HG02763 (cell line): Measurements from ENCODE around the gene CD248.
"Not testable (repeated sequence)": the region's sequence is repeated elsewhere in the genome, so short reads cannot be mapped to it uniquely, and the experiment has no call there.

Source experiments
- ATAC-seq: cut with Tn5 transposase; IDR thresholded peaks from one replicate; pipeline ENCODE4 v1.9.1; 2021; ENCODE audit warnings: mild to moderate bottlenecking, moderate library complexity; ENCODE audit not compliant: unreplicated experiment

CD248 gene

GRCh38 chr11:66277064-66277463 is 39.8 kb downstream of the CD248 start:
- not testable (repeated sequence) for ATAC-seq

- not testable (repeated sequence) for ATAC-seq
Observed at GRCh38 chr11:66276619-66277018, 40.2 kb downstream of the CD248 start.

- ATAC-seq: no peak
Observed at GRCh38 chr11:66275984-66276612, 40.7 kb downstream of the CD248 start.

GRCh38 chr11:66275396-66275795 is 41.4 kb downstream of the CD248 start:
- ATAC-seq: no peak

GRCh38 chr11:66274219-66274618 is 42.6 kb downstream of the CD248 start:
- ATAC-seq: no peak

- ATAC-seq: no peak
Observed at GRCh38 chr11:66272596-66272995, 44.2 kb downstream of the CD248 start.

- no peak for ATAC-seq
Observed at GRCh38 chr11:66271816-66272215, 45.0 kb downstream of the CD248 start.

- no peak for ATAC-seq
Observed at GRCh38 chr11:66268952-66269905, 47.6 kb downstream of the CD248 start.

- peak; percentile 73 for ATAC-seq
Observed at GRCh38 chr11:66268244-66268951, 48.4 kb downstream of the CD248 start, which contains the start of gene RAB1B. Gene RAB1B (plus strand): TSS chr11:66268639. CDS start chr11:66268680, 41 bp downstream.

GRCh38 chr11:66267379-66268243 is 49.2 kb downstream of the CD248 start:
- peak; percentile 50 for ATAC-seq

- no peak for ATAC-seq
Observed at GRCh38 chr11:66267039-66267378, 49.8 kb downstream of the CD248 start.

- no peak for ATAC-seq
Observed at GRCh38 chr11:66266378-66267038, 50.3 kb downstream of the CD248 start.

GRCh38 chr11:66265531-66266377 is 51.1 kb downstream of the CD248 start:
- ATAC-seq: no peak

GRCh38 chr11:66264914-66265313 is 51.9 kb downstream of the CD248 start:
- ATAC-seq: no peak
